Measurements from ENCODE around the gene HMGN3. TPM values are rescaled to one million over a fixed set of nuclear protein-coding genes. Genes with fewer than 3 reads are reported as not detected.

HMGN3 gene
- total and polyA plus RNA-seq, 2 of the 13 experiments (the other 11 are each of a cell fraction or from before 2014, with no cell fraction given), result 67.9 to 145 TPM

GRCh38 chr6:79233611-79234149 is 802 bp downstream of the HMGN3 start (continued):
- TF ChIP-seq FUBP1 (CRISPR knock-in tag; IDR thresholded peaks at IDR 0.05; ENCODE audit: borderline replicate concordance), result no peak
- peak; percentile 62; the same call in 1 of the 2 replicates for TF ChIP-seq SMAD3 (CRISPR knock-in tag; IDR thresholded peaks at IDR 0.05)
- no peak; the same call in 1 of the 2 replicates for TF ChIP-seq ZNF709 (CRISPR knock-in tag; IDR thresholded peaks at IDR 0.05)
- peak; percentile 64; the same call in 1 of the 2 replicates for TF ChIP-seq ZNF609 (CRISPR knock-in tag; IDR thresholded peaks at IDR 0.05; ENCODE audit: borderline replicate concordance)
- TF ChIP-seq MED1 (CRISPR knock-in tag; IDR thresholded peaks at IDR 0.05), result peak; percentile 66
- TF ChIP-seq GFI1 (CRISPR knock-in tag; IDR thresholded peaks at IDR 0.05; ENCODE audit: borderline replicate concordance), result peak; percentile 51; the same call in 1 of the 2 replicates
- peak; percentile 79 for TF ChIP-seq YEATS4 (CRISPR knock-in tag; IDR thresholded peaks at IDR 0.05; ENCODE audit: borderline replicate concordance)
- TF ChIP-seq FOXP1 (IDR thresholded peaks at IDR 0.05), result no peak
- no peak for TF ChIP-seq FOXP1 (CRISPR knock-in tag; IDR thresholded peaks at IDR 0.05)
- peak; percentile 49; the same call in 1 of the 2 replicates for TF ChIP-seq ZNF574 (CRISPR knock-in tag; IDR thresholded peaks at IDR 0.05)
- TF ChIP-seq TRIM24 (CRISPR knock-in tag; IDR thresholded peaks at IDR 0.05), result no peak
- peak; percentile 43; the same call in 1 of the 2 replicates for TF ChIP-seq ZNF792 (CRISPR knock-in tag; IDR thresholded peaks at IDR 0.05)
- no peak for TF ChIP-seq CREBL2 (CRISPR knock-in tag; IDR thresholded peaks at IDR 0.05; ENCODE audit: borderline replicate concordance)
- no peak for TF ChIP-seq GTF2F1 (IDR thresholded peaks at IDR 0.05; ENCODE audit: low read length)
- no peak for TF ChIP-seq FIP1L1 (IDR thresholded peaks at IDR 0.05; ENCODE audit: borderline replicate concordance, insufficient read depth, low read depth, low read length)
- no peak for TF ChIP-seq ZSCAN30 (CRISPR knock-in tag; IDR thresholded peaks at IDR 0.05)
- 0 out of 2 replicates have a peak, but pooled peaks have one; percentile 23 for TF ChIP-seq FOXA3 (CRISPR knock-in tag; IDR thresholded peaks at IDR 0.05)
- TF ChIP-seq BRCA1 (CRISPR knock-in tag; IDR thresholded peaks at IDR 0.05), result no peak; the same call in 1 of the 2 replicates
- peak; percentile 62; the same call in 1 of the 2 replicates for TF ChIP-seq GMEB1 (CRISPR knock-in tag; IDR thresholded peaks at IDR 0.05; ENCODE audit: borderline replicate concordance)

Measured in HepG2 (cell line).